ENCODE results near the gene SVEP1. TPM values are rescaled to one million over a fixed set of nuclear protein-coding genes. Genes with fewer than 3 reads are reported as not detected.
"Not testable (repeated sequence)": the region's sequence is repeated elsewhere in the genome, so short reads cannot be mapped to it uniquely, and the experiment has no call there.

Gene SVEP1
- total RNA-seq: not detected

- ChIA-PET CTCF (no interaction called here), POLR2A (no interaction called here)
- no peaks in the 10 kb centered on the region for H3K4me1 Mint-ChIP-seq
- peaks cover 34% of the 10 kb centered on the region for H3K27me3 Mint-ChIP-seq
- H3K9me3 Mint-ChIP-seq: no peaks in the 10 kb centered on the region
- H3K4me3 Mint-ChIP-seq: no peak within 1 kb of the TSS
- DNase-seq: no peak
- no peak within 1 kb of the TSS for H3K27ac Mint-ChIP-seq
- peaks cover 3% of the 10 kb centered on the region for H3K36me3 Mint-ChIP-seq (ENCODE audit: low read depth)
Measured at GRCh38 chr9:110579034-110579861, at the start of gene SVEP1. TSS of gene SVEP1 (minus strand) at chr9:110579741. CDS start at chr9:110579543, 198 bp downstream.

- peaks cover 1% of the 10 kb centered on the region for H3K27me3 Mint-ChIP-seq
- no peak for DNase-seq
- no peak overlapping the region for H3K27ac Mint-ChIP-seq
- H3K36me3 Mint-ChIP-seq (ENCODE audit: low read depth): no peaks in the 10 kb centered on the region
- ChIA-PET CTCF (no interaction called here), POLR2A (no interaction called here)
- peaks cover 5% of the 10 kb centered on the region for H3K4me1 Mint-ChIP-seq
- no peaks in the 10 kb centered on the region for H3K9me3 Mint-ChIP-seq
- H3K4me3 Mint-ChIP-seq: no peak overlapping the region
Measured at GRCh38 chr9:110626101-110626829, 46.7 kb upstream of the SVEP1 start.

DNA sequence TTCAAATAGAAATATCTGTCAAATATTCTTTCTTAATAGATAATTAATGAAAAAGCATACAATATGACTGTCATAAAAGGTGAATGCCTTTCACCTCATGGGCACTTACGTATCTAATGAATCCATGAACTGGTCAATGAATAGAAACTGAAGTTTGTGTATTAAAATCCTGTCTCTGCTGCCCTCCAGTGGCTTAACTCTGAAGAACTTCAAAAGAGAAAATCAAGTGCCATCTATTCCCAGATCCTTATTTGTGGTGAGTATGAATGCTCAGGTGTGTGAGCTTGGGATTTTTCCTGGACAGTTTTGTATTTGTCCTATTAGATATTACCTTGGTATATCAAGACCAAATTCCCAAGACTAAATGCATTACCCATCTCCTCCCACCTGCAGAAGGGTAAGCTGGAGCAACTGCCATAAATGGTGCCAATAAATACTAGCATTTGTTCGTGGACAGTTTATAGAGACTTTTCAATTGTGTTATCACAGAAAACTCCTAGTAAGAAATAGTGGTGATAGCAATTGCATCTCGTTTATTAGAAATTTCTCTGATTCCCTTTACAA is 44.0 kb upstream of the SVEP1 start:
- H3K9me3 Mint-ChIP-seq: no peaks in the 10 kb centered on the region
- H3K4me1 Mint-ChIP-seq: peaks cover 5% of the 10 kb centered on the region
- peaks cover 1% of the 10 kb centered on the region for H3K27me3 Mint-ChIP-seq
- no peak for DNase-seq
- H3K4me3 Mint-ChIP-seq: no peak overlapping the region
- ChIA-PET CTCF (interaction anchor here (1.2 to 1.7 kb wide), 3 partner anchors 14 to 440 kb away, joined by 4 to 12 read pairs (median 5); no protein-coding TSS in a partner anchor), POLR2A (no interaction called here)
- H3K27ac Mint-ChIP-seq: no peak overlapping the region
- H3K36me3 Mint-ChIP-seq (ENCODE audit: low read depth): no peaks in the 10 kb centered on the region

DNA sequence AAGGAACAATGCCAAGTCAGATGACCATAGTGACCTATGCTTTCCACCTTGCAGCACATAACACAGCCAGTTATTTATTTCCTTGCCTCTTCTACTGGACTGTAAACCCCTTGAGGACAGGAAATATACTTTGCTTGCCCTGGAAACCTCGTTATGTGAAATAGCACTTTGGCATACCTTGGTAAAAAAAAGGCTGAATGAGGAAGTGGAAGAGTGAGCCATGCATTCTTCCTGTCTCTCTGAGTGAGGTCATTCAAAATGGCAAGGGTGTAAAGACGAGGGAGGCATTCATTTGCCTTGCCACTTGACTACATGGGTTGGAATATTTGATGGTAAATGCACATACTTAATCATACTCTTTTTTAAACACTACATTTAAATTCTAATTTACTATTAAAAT is 42.8 kb upstream of the SVEP1 start:
- H3K36me3 Mint-ChIP-seq (ENCODE audit: low read depth): no peaks in the 10 kb centered on the region
- DNase-seq: no peak
- POLR2A ChIA-PET: no interaction called here
- H3K27me3 Mint-ChIP-seq: no peaks in the 10 kb centered on the region
- H3K4me3 Mint-ChIP-seq: no peak overlapping the region
- CTCF ChIA-PET: interaction anchor here (1.2 kb wide), 1 partner anchor 437 kb away, joined by 5 read pairs; no protein-coding TSS in a partner anchor
- peaks cover 5% of the 10 kb centered on the region for H3K4me1 Mint-ChIP-seq
- no peak overlapping the region for H3K27ac Mint-ChIP-seq
- H3K9me3 Mint-ChIP-seq: no peaks in the 10 kb centered on the region

GRCh38 chr9:110620726-110621125 is 41.2 kb upstream of the SVEP1 start:
- H3K9me3 Mint-ChIP-seq: no peaks in the 10 kb centered on the region
- no peak overlapping the region for H3K27ac Mint-ChIP-seq
- no peaks in the 10 kb centered on the region for H3K36me3 Mint-ChIP-seq (ENCODE audit: low read depth)
- no peak for DNase-seq
- H3K4me1 Mint-ChIP-seq: no peaks in the 10 kb centered on the region
- CTCF ChIA-PET: no interaction called here
- POLR2A ChIA-PET: no interaction called here
- H3K27me3 Mint-ChIP-seq: no peaks in the 10 kb centered on the region
- H3K4me3 Mint-ChIP-seq: no peak overlapping the region

GRCh38 chr9:110619831-110620230 is 40.3 kb upstream of the SVEP1 start:
- Mint-ChIP-seq H3K27me3 (no peaks in the 10 kb centered on the region), H3K36me3 (ENCODE audit: low read depth) (no peaks in the 10 kb centered on the region), H3K4me3 (no peak overlapping the region), H3K4me1 (no peaks in the 10 kb centered on the region), H3K27ac (no peak overlapping the region), H3K9me3 (no peaks in the 10 kb centered on the region)
- no peak for DNase-seq
- ChIA-PET CTCF (no interaction called here), POLR2A (no interaction called here)

GRCh38 chr9:110615498-110615897 is 36.0 kb upstream of the SVEP1 start:
- Mint-ChIP-seq H3K4me3 (no peak overlapping the region), H3K9me3 (no peaks in the 10 kb centered on the region), H3K4me1 (no peaks in the 10 kb centered on the region), H3K36me3 (ENCODE audit: low read depth) (no peaks in the 10 kb centered on the region), H3K27ac (no peak overlapping the region), H3K27me3 (no peaks in the 10 kb centered on the region)
- POLR2A ChIA-PET: no interaction called here
- CTCF ChIA-PET: no interaction called here
- DNase-seq: no peak

GRCh38 chr9:110614576-110614975 is 35.0 kb upstream of the SVEP1 start:
- H3K36me3 Mint-ChIP-seq (ENCODE audit: low read depth): not testable (repeated sequence)

GRCh38 chr9:110606179-110606790 is 26.7 kb upstream of the SVEP1 start:
- peaks cover 3% of the 10 kb centered on the region for H3K9me3 Mint-ChIP-seq

More at GRCh38 chr9:110614576-110614975, 35.0 kb upstream of the SVEP1 start:
- DNase-seq, H3K27me3 Mint-ChIP-seq, CTCF ChIA-PET, H3K4me3 Mint-ChIP-seq, H3K4me1 Mint-ChIP-seq, H3K9me3 Mint-ChIP-seq, POLR2A ChIA-PET, H3K27ac Mint-ChIP-seq: not testable (repeated sequence)

DNA sequence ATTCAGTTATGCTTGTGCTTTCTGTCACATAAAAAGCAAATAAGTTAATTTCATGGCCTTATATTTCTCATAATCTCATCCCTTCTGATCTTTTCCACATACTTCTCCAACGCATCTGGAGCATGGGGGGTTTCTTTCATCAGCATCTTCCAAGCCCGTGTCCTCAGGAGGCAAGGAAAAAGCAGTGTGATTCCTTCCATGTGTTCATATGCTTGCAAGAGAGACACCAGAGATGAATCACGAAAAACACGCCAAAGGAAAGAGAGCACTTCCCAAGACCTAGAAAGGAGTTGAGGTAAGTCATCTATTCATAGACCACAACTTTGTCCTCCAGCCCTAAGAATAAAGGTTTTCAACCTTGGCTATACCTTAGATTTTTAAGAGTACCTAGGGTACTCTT is 26.0 kb upstream of the SVEP1 start:
- Mint-ChIP-seq H3K36me3 (ENCODE audit: low read depth) (no peaks in the 10 kb centered on the region), H3K4me1 (no peaks in the 10 kb centered on the region), H3K4me3 (no peak overlapping the region), H3K9me3 (peaks cover 3% of the 10 kb centered on the region), H3K27me3 (no peaks in the 10 kb centered on the region), H3K27ac (no peak overlapping the region)
- no peak for DNase-seq
- ChIA-PET CTCF (interaction anchor here (0.7 kb wide), 1 partner anchor 789 kb away, joined by 3 read pairs; no protein-coding TSS in a partner anchor), POLR2A (no interaction called here)

More at GRCh38 chr9:110606179-110606790, 26.7 kb upstream of the SVEP1 start:
- Mint-ChIP-seq H3K4me1 (no peaks in the 10 kb centered on the region), H3K36me3 (ENCODE audit: low read depth) (no peaks in the 10 kb centered on the region), H3K4me3 (no peak overlapping the region), H3K27ac (no peak overlapping the region), H3K27me3 (no peaks in the 10 kb centered on the region)
- no peak for DNase-seq
- CTCF ChIA-PET: interaction anchor here (0.7 kb wide), 1 partner anchor 790 kb away, joined by 3 read pairs; no protein-coding TSS in a partner anchor
- POLR2A ChIA-PET: no interaction called here

DNA sequence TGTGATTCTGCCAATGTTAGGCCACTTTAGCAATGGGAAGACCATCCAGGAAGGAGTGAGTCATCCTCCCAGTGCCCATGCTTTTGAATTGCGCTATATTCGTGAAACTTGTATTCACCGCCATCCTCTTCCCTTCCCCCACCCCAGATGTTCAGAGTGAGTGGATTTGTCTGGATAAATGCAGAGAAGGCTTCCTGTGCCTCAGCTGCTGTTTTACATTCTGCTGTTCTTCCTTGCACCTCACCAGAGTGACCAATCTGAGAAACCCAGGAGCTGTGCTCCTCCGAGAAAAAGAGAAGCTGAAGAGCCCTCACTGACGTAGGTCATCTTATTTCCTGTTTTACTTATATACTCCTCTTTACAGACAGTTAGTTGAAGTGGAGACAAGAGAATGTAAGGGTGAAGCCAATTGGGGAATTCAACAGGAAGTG is 24.6 kb upstream of the SVEP1 start:
- ChIA-PET CTCF (no interaction called here), POLR2A (no interaction called here)
- no peak for DNase-seq
- H3K9me3 Mint-ChIP-seq: peaks cover 3% of the 10 kb centered on the region
- H3K4me1 Mint-ChIP-seq: no peaks in the 10 kb centered on the region
- H3K36me3 Mint-ChIP-seq (ENCODE audit: low read depth): no peaks in the 10 kb centered on the region
- no peak overlapping the region for H3K4me3 Mint-ChIP-seq
- H3K27me3 Mint-ChIP-seq: no peaks in the 10 kb centered on the region
- H3K27ac Mint-ChIP-seq: no peak overlapping the region

- no peak for DNase-seq
Measured at GRCh38 chr9:110602281-110602680, 22.7 kb upstream of the SVEP1 start.

DNA sequence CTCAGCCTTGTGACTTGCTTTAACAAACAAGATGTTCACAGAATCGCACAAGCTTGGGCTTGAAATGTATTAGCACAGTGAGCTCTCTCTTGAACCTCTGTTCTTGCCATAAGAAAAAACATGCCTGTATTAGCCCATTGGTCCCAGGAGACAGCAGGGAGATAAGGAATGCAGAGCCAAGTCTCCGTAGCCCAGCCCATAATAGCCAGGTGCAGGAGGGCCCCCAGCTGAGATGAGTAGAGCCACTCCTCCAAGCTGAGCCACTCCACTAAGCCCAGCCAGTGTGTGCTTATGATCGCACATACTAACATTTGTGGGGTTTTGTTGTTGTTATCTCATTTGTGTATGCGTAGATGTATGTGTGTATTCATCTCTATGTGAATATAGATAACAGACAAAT is 21.6 kb upstream of the SVEP1 start:
- DNase-seq: no peak
- Mint-ChIP-seq H3K4me1 (no peaks in the 10 kb centered on the region), H3K9me3 (peaks cover 3% of the 10 kb centered on the region), H3K27me3 (no peaks in the 10 kb centered on the region), H3K27ac (no peak overlapping the region), H3K36me3 (ENCODE audit: low read depth) (no peaks in the 10 kb centered on the region), H3K4me3 (no peak overlapping the region)
- ChIA-PET CTCF (no interaction called here), POLR2A (no interaction called here)

More at GRCh38 chr9:110602281-110602680, 22.7 kb upstream of the SVEP1 start:
- Mint-ChIP-seq H3K4me3 (no peak overlapping the region), H3K27me3 (no peaks in the 10 kb centered on the region), H3K4me1 (no peaks in the 10 kb centered on the region), H3K27ac (no peak overlapping the region), H3K9me3 (peaks cover 3% of the 10 kb centered on the region), H3K36me3 (ENCODE audit: low read depth) (no peaks in the 10 kb centered on the region)
- CTCF ChIA-PET: no interaction called here
- POLR2A ChIA-PET: no interaction called here
